Smooth muscle cell of the coronary artery (primary cell): ENCODE results near the gene JAG1. TPM values are rescaled to one million over a fixed set of nuclear protein-coding genes. Genes with fewer than 3 reads are reported as not detected.

Experiments used
- total RNA-seq: library from RNA; depleted of rRNA; stranded (reverse); fragments of >200 nt; gene quantifications from 2 replicates; pipeline ENCODE4 v1.2.3, GENCODE V29; 2014; ENCODE audit warnings: low replicate concordance

JAG1 gene
- total RNA-seq = 126 and 252 TPM in 2 replicates

DNA sequence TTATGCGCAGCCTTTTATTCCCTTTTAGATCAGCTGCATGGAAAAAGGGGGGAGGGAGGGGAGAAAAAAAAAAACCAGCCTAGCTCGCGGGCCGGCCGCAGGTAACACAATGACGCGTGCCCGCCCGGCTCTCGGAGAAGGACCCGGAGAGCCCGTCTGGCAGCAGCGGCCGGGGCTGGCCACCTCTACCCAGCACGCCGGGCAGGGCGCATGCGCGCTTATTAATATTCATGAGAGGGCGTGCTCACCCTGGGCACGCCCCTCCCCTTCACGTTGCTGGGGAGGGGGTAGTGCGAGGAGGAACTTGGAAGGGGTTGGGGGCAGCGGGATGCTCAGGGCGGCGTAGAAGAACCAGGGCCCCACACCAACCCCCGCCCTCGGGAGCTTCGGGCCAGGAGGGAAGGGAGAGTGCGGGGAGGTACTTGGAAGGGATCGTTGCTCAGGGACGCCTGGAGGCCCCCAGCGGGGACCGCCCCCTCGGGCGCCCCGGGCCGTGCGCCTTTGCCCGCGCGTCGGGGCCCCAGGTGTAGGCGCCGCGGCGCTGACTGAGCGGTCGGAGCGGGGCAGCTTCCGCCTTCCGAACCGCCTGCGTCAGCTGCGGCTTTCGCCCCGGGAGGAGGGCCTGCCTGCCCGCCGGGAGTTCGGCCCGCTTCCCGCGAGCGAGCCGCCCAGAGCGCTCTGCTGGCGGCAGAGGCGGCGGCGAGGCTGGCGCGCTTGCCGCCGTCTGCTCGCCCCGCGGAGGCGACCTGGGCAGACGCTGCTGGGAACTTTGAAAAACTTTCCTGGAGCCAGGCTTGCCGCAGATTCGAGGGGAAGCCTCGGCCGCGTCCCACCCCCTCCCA, at the start of gene JAG1:
JAG1 (minus strand) TSS at position 158 of the 842 bp plus-strand sequence. CDS start 469 bp downstream, outside the sequence.

Other genes starting within 250 kb of the JAG1 start
- 3.2 and 7.4 TPM in 2 replicates for gene MKKS, start 239.8 kb downstream of the JAG1 start, total RNA-seq
- gene SLX4IP, start 238.7 kb downstream of the JAG1 start, total RNA-seq = 2.5 and 2.6 TPM in 2 replicates